ENCODE measurements around the gene RBM12. TPM values are rescaled to one million over a fixed set of nuclear protein-coding genes. Genes with fewer than 3 reads are reported as not detected.

The RBM12 gene
- total and polyA plus RNA-seq, 2 of the 8 experiments (the other 6 are each of a cell fraction or from before 2014, with no cell fraction given), result 187 to 214 TPM

GRCh38 chr20:35664466-35665206, at the start of gene RBM12, which contains the start of gene CPNE1 (continued):
- TF ChIP-seq TBP (IDR thresholded peaks at IDR 0.05; ENCODE audit: low read depth, low read length) (peak; percentile 89), BRCA1 (IDR thresholded peaks at IDR 0.05; ENCODE audit: low read depth, low read length) (no peak), ZNF274 (IDR thresholded peaks at IDR 0.05; ENCODE audit: borderline replicate concordance, extremely low read depth, low read length) (no peak), TAF7 (optimal IDR thresholded peaks at IDR 0.05; ENCODE audit: borderline replicate concordance, low read depth, low read length) (peak; percentile 95), YY1 (IDR thresholded peaks at IDR 0.05; ENCODE audit: low read depth, low read length) (peak; percentile 98), SAP30 (IDR thresholded peaks at IDR 0.05; ENCODE audit: insufficient read depth, insufficient replicate concordance, low read length) (no peak), SIRT6 (IDR thresholded peaks at IDR 0.05; ENCODE audit: low read length) (no peak), TCF12 (IDR thresholded peaks at IDR 0.05; ENCODE audit: low read depth, low read length) (no peak), RBBP5 (IDR thresholded peaks at IDR 0.05; ENCODE audit: borderline replicate concordance, low read depth, low read length) (peak; percentile 83), SP1 (IDR thresholded peaks at IDR 0.05; ENCODE audit: low read depth, low read length) (peak; percentile 26; the same call in 1 of the 2 replicates), PHF8 (conservative IDR thresholded peaks at IDR 0.05; ENCODE audit: low read depth, low read length) (peak; percentile 98), USF2 (IDR thresholded peaks at IDR 0.05; ENCODE audit: low read length) (no peak), POLR2AphosphoS5 (IDR thresholded peaks at IDR 0.05; ENCODE audit: low read depth, low read length) (peak; percentile 96), CEBPB (IDR thresholded peaks at IDR 0.05; ENCODE audit: low read depth, low read length) (peak; percentile 3; the same call in 1 of the 2 replicates), JUN (IDR thresholded peaks at IDR 0.05; ENCODE audit: low read depth, low read length) (no peak), NANOG (IDR thresholded peaks at IDR 0.05; ENCODE audit: insufficient read depth, low read depth, low read length, poor library complexity, severe bottlenecking) (no peak), EGR1 (IDR thresholded peaks at IDR 0.05; ENCODE audit: borderline replicate concordance, low read depth, low read length) (no peak), GABPA (IDR thresholded peaks at IDR 0.05; ENCODE audit: borderline replicate concordance, insufficient read depth, low read length) (no peak), ATF2 (IDR thresholded peaks at IDR 0.05; ENCODE audit: low read length) (peak; percentile 72), CBX5 (IDR thresholded peaks at IDR 0.05; ENCODE audit: low read depth, low read length) (no peak), SP2 (IDR thresholded peaks at IDR 0.05; ENCODE audit: low read length) (no peak)
